ENCODE data around the gene KBTBD3.

GRCh38 chr11:106032861-106033260 lies 44.3 kb downstream of the KBTBD3 start:
- TF ChIP-seq L3MBTL2 (conservative IDR thresholded peaks at IDR 0.05) (no peak), ARNT (IDR thresholded peaks at IDR 0.05) (no peak), TARDBP (IDR thresholded peaks at IDR 0.05) (no peak), CTBP1 (IDR thresholded peaks at IDR 0.05; ENCODE audit: borderline replicate concordance) (no peak), SP1 (IDR thresholded peaks at IDR 0.05) (no peak), BHLHE40 (IDR thresholded peaks at IDR 0.05; ENCODE audit: borderline replicate concordance) (no peak), FOXK2 (IDR thresholded peaks at IDR 0.05) (no peak), HDGF (IDR thresholded peaks at IDR 0.05; ENCODE audit: borderline replicate concordance) (no peak), FOXM1 (IDR thresholded peaks at IDR 0.05; ENCODE audit: borderline replicate concordance) (no peak), ELF4 (IDR thresholded peaks at IDR 0.05) (no peak), ZNF384 (IDR thresholded peaks at IDR 0.05) (no peak), FOXA1 (IDR thresholded peaks at IDR 0.05) (no peak), SUZ12 (IDR thresholded peaks at IDR 0.05) (no peak)
- TF ChIP-seq, protein P1, sequence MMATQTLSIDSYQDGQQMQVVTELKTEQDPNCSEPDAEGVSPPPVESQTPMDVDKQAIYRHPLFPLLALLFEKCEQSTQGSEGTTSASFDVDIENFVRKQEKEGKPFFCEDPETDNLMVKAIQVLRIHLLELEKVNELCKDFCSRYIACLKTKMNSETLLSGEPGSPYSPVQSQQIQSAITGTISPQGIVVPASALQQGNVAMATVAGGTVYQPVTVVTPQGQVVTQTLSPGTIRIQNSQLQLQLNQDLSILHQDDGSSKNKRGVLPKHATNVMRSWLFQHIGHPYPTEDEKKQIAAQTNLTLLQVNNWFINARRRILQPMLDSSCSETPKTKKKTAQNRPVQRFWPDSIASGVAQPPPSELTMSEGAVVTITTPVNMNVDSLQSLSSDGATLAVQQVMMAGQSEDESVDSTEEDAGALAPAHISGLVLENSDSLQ (IDR thresholded peaks at IDR 0.05), result no peak
